GM19351 (cell line): Measurements from ENCODE around the gene RAB4A.
A peak's percentile ranks its signal among the peaks of the same experiment; 100 is the strongest.
"Not testable (repeated sequence)": the region's sequence is repeated elsewhere in the genome, so short reads cannot be mapped to it uniquely, and the experiment has no call there.

Experiments
- ATAC-seq: cut with Tn5 transposase; IDR thresholded peaks from one replicate; pipeline ENCODE4 v1.9.1; 2021; ENCODE audit warnings: mild to moderate bottlenecking, moderate library complexity; ENCODE audit not compliant: unreplicated experiment

The RAB4A gene

DNA sequence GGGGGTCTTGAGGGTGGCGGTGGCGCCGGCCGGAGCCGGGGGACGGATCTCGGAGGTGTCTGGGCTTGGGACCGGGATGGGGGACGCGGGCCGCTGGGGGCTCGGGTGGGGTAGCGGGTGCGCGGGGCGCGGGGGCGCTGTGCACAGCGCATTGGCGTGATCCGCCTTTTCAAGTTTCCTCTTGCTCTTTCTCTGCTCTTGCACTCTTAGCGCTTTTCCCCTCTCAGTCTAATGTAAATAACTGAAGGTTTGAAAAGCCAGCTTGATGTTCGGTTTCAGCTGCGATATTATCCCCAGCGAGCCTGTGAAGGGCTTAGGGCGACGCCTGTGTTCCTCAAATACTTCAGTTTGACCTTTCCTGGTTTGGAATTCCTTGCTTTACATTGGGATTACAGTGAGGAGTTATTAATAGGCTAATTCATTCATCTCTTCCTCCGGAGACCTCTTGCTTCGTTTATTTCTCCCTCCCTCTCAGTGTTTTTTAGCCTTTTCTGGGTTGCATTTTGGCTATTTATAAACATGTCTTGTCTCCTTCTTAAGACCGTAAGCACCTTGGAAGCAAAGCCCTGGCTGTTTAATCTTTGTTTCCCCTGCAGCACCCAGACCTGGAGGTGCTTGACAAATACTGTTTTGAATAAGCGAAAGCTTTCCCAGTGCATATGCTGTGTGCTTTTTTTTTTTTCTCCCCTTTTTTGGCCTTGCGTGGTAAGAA, 693 bp downstream of the RAB4A start:
- peak; percentile 57 for ATAC-seq

GRCh38 chr1:229272164-229273158, 1.6 kb downstream of the RAB4A start:
- ATAC-seq: no peak

GRCh38 chr1:229273507-229274232, 2.8 kb downstream of the RAB4A start:
- ATAC-seq: no peak

DNA sequence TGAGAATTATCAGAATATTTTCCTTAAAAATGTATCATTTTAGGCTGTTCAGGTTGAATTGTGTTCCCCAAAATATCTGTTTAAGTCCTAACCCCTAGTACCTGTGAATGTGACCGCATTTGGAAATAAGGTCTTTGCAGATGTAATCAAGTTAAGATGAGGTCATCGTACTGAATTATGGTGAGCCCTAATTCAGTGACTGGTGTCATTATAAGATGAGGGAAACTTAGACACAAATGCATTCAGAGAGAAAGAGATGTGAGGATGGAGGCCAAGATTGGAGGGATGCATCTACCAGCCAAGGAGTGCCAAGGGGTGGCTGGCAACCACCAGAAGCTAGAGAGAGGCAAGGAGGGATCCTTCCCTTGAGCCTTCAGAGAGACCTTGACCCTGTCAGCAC, 4.1 kb downstream of the RAB4A start:
- ATAC-seq: no peak

DNA sequence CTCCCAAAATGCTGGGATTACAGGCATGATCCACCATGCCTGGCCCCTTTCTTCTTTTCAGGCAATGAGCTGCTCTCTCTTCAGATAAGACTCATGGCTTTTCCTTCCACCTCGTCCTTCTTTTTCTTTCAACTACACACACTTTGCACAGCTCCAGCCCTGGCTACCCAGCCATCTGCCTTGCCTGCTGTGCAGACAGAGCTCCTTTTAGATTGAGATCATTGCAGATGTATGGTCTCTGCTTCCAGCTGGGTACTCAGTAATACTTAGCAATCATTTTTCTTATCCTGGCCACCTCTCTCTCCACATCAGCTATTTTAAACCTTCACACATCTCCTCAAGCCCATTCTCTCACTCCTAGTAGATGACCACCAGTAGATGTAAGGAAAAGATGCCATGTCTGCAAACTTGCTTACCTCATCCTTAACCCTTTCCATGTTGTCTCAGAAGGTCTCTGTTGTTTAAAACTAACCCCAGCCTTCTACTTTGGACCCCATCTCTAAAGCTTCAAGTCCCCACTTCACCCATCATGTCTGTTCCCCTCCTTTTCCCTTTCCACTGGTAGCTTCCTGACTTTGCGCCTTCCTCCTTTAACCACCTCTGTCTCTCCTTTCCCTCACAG, 7.3 kb downstream of the RAB4A start:
- no peak for ATAC-seq

GRCh38 chr1:229279242-229279641, 8.3 kb downstream of the RAB4A start:
- no peak for ATAC-seq

- no peak for ATAC-seq
Measured at GRCh38 chr1:229280037-229280828, 9.3 kb downstream of the RAB4A start.

DNA sequence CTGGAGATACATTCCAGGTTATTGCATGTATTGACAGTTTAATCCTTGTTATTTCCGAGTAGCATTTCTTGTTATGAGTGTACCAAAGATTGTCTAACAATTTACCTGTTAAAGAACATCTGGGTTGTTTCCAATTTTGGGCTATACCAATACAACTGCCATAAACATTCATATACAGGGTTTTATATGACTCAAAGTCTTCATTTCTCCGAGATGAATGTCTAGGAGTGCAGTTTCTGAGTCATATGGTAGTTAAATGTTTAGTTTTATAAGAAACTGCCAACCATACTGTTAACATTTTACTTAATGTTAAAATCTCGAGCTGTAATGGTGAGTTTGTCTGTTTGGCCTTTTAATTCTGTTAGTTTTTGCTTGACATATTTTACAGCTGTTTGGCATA, 10.0 kb downstream of the RAB4A start:
- no peak for ATAC-seq

DNA sequence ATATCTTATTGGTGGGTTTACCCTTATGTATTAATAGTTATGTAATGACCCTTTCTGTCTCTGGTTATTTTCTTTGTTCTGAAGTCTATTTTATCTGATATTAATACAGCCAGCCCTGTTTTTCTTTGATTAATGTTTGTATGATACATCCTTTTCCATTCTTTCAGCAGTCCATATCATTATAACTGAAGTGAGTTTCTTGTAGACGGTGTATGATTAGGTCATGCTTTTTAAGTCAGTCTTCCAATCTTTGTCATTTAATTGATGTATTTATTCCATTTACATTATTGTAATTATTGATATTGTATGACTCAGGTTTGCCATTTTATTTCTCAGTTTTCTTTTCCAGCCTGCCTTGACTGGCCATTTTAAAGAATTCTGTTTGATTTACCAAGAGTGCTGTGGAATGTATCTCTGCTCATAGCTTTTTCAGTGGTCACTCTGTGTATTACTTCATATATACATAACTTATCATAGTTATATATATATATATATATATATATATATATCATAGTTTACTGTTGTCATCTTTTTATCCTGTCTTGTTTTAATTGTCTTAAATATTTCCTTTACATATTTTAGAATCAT, 10.5 kb downstream of the RAB4A start:
- no peak for ATAC-seq

- ATAC-seq: no peak
Measured at GRCh38 chr1:229282295-229282823, 11.4 kb downstream of the RAB4A start.

DNA sequence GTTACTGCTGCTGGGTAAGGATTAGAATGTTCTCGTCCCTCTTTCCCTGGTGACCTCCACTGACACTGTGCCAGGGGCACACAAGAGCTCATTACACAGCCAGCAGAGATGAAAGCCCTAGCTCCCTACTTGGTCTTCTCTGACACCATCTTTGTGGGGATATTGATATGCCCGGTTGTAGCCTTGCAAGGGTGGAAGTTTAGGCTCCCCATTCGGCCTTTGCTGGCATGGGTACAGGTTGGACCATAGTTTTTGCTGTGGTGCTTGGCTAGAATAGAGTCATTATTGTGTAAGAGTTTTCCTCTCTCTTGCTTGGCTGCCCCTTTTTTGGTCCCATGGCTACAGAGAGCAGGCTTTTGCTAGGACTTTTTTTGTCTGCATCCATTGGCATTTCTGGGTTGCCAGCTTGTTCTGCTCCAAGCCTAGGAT, 12.3 kb downstream of the RAB4A start:
- ATAC-seq: no peak

- ATAC-seq: no peak
Measured at GRCh38 chr1:229284887-229285286, 14.0 kb downstream of the RAB4A start.

GRCh38 chr1:229285440-229285839, 14.5 kb downstream of the RAB4A start:
- no peak for ATAC-seq

DNA sequence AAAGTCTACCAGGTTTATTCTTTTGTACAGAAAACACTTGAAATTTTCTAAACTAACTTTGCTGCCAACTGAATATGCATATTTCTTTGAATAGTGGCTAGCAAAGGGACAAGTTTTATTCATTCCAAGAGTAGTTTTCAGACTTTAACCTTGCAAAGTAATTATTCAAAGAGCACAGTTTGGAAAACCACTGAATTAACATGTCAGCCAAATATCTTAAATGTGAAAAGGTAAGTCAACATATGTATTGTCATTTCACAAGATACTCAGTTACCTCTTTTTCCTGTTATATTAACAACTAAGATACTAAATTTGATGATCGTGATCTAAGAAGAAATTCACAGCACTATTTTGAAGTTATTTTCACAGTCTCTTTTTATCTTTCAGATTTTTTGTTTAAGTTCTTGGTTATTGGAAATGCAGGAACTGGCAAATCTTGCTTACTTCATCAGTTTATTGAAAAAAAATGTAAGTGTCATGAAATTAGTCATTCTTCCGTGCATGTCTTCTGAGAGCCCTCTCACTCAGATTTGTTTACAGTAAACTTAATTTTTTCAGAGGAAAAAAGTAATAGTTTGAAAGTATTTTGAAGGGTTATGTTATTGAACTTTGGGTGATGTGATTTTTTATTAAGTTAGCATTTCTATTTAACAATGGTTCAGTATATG, 15.3 kb downstream of the RAB4A start:
- ATAC-seq: no peak

- no peak for ATAC-seq
Measured at GRCh38 chr1:229287267-229287666, 16.4 kb downstream of the RAB4A start.

- ATAC-seq: no peak
Measured at GRCh38 chr1:229288516-229288915, 17.6 kb downstream of the RAB4A start.

GRCh38 chr1:229291686-229292085, 20.8 kb downstream of the RAB4A start:
- not testable (repeated sequence) for ATAC-seq

- no peak for ATAC-seq
Measured at GRCh38 chr1:229293528-229294204, 22.8 kb downstream of the RAB4A start.
